ENCODE data around the gene TANK.
A peak's percentile ranks its signal among the peaks of the same experiment; 100 is the strongest.
"Not testable (repeated sequence)": the region's sequence is repeated elsewhere in the genome, so short reads cannot be mapped to it uniquely, and the experiment has no call there.

The TANK gene

GRCh38 chr2:161160226-161161073 is at the start of gene TANK:
TSS of gene TANK (plus strand) at chr2:161160428. CDS start at chr2:161179663, 19,235 bp downstream.
- DNase-seq = peak; percentile 92

- no peak for DNase-seq
Measured at GRCh38 chr2:161111531-161111930, 48.7 kb upstream of the TANK start.

- DNase-seq = no peak
Measured at GRCh38 chr2:161112908-161113307, 47.3 kb upstream of the TANK start.

GRCh38 chr2:161113693-161114575 is 46.3 kb upstream of the TANK start:
- no peak for DNase-seq

GRCh38 chr2:161115205-161115604 is 45.0 kb upstream of the TANK start:
- no peak for DNase-seq

- DNase-seq = no peak
Measured at GRCh38 chr2:161115605-161116380, 44.4 kb upstream of the TANK start.

GRCh38 chr2:161116509-161116908 is 43.7 kb upstream of the TANK start:
- peak; percentile 33 for DNase-seq

- DNase-seq = no peak
Measured at GRCh38 chr2:161117506-161117905, 42.7 kb upstream of the TANK start.

- no peak for DNase-seq
Measured at GRCh38 chr2:161118722-161119121, 41.5 kb upstream of the TANK start.

- DNase-seq = no peak
Measured at GRCh38 chr2:161119483-161119882, 40.7 kb upstream of the TANK start.

- no peak for DNase-seq
Measured at GRCh38 chr2:161120775-161121174, 39.5 kb upstream of the TANK start.

- DNase-seq = no peak
Measured at GRCh38 chr2:161121622-161122021, 38.6 kb upstream of the TANK start.

- DNase-seq = peak; percentile 70
Measured at GRCh38 chr2:161122772-161123530, 37.3 kb upstream of the TANK start.

- DNase-seq = no peak
Measured at GRCh38 chr2:161123531-161124030, 36.6 kb upstream of the TANK start.

- no peak for DNase-seq
Measured at GRCh38 chr2:161124201-161124600, 36.0 kb upstream of the TANK start.

- no peak for DNase-seq
Measured at GRCh38 chr2:161128885-161129284, 31.3 kb upstream of the TANK start.

GRCh38 chr2:161130354-161130753 is 29.9 kb upstream of the TANK start:
- DNase-seq = no peak

GRCh38 chr2:161131074-161131680 is 29.1 kb upstream of the TANK start:
- no peak for DNase-seq

- peak; percentile 67 for DNase-seq
Measured at GRCh38 chr2:161131804-161132203, 28.4 kb upstream of the TANK start.

GRCh38 chr2:161132384-161132783 is 27.8 kb upstream of the TANK start:
- not testable (repeated sequence) for DNase-seq

GRCh38 chr2:161133366-161133765 is 26.9 kb upstream of the TANK start:
- DNase-seq = no peak
